Fibroblast of pulmonary artery (primary cell): ENCODE results near the gene PURA.
A peak's percentile ranks its signal among the peaks of the same experiment; 100 is the strongest.

Source experiments
- DNase-seq: peaks from one replicate; pipeline ENCODE4 v3.0.0-alpha.2; 2010; ENCODE audit warnings: low read depth
- H3K4me3 ChIP-seq: replicated peaks from 2 replicates; pipeline ENCODE4 v1.5.1; 2011; ENCODE audit warnings: low read depth, mild to moderate bottlenecking, control low read depth, low read length, moderate library complexity
- CTCF ChIP-seq: IDR thresholded peaks from 2 replicates; pipeline ENCODE4 v1.5.1; 2011; ENCODE audit warnings: mild to moderate bottlenecking, control low read depth, low read length, inconsistent platforms; ENCODE audit errors: missing control alignments

Gene PURA

GRCh38 chr5:140109018-140109758 lies 4.7 kb upstream of the PURA start:
- no peak for DNase-seq
- TF ChIP-seq CTCF, result no peak
- peak overlapping the region; percentile 72 for H3K4me3 ChIP-seq

GRCh38 chr5:140109759-140110645 lies 3.9 kb upstream of the PURA start:
- no peak for DNase-seq
- TF ChIP-seq CTCF, result no peak
- no peak overlapping the region for H3K4me3 ChIP-seq

- no peak for TF ChIP-seq CTCF
- no peak for DNase-seq
- H3K4me3 ChIP-seq, result no peak overlapping the region
These were observed 3.3 kb upstream of the PURA start for GRCh38 chr5:140110646-140110957.

- no peak overlapping the region for H3K4me3 ChIP-seq
- no peak for DNase-seq
- TF ChIP-seq CTCF, result no peak
These were observed 2.7 kb upstream of the PURA start for GRCh38 chr5:140111011-140111858.

- no peak for DNase-seq
- no peak for TF ChIP-seq CTCF
- no peak overlapping the region for H3K4me3 ChIP-seq
These were observed 1.9 kb upstream of the PURA start for GRCh38 chr5:140111859-140112551.

GRCh38 chr5:140112685-140113179 lies 1.2 kb upstream of the PURA start:
- peak overlapping the region; percentile 72 for H3K4me3 ChIP-seq
- TF ChIP-seq CTCF, result no peak
- DNase-seq, result peak; percentile 22
